ENCODE measurements around the gene PARVG.

DNA sequence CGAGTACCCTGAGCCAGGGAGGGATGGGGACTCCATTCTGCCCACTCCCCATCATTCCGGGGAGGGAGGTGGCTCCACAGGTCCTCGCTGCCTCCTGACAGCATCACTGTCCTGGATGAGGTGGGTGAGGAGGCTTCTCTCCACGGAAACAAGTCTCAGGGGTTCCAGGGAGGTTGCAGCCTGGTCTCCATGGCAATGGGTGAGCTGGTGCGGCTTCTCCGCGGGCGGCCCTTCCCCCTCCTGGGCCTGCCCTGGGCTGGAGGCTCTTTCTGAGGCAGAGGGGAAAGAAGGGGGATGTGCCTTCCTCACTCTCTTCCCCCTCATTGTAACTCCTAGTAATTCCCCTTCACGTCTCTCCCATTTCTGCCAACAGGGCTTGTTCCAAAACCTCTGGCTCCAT lies 37.1 kb upstream of the PARVG start:
- TF ChIP-seq POLR2AphosphoS5 (IDR thresholded peaks at IDR 0.05) (no peak), CTCF (IDR thresholded peaks at IDR 0.05) (no peak)
